GM12874 (cell line): ENCODE measurements around the gene HMX1.

ENCODE experiments used
- CTCF ChIP-seq: IDR thresholded peaks from 2 replicates; pipeline ENCODE4 v1.5.1; 2011; ENCODE audit warnings: low read depth, mild to moderate bottlenecking, control low read depth, low read length, moderate library complexity; ENCODE audit not compliant: insufficient read depth

HMX1 gene

GRCh38 chr4:8886612-8887406 lies 15.2 kb upstream of the HMX1 start:
- TF ChIP-seq CTCF = no peak; the same call in 1 of the 2 replicates

GRCh38 chr4:8882239-8882638 lies 10.6 kb upstream of the HMX1 start:
- no peak for TF ChIP-seq CTCF

GRCh38 chr4:8880851-8881250 lies 9.2 kb upstream of the HMX1 start:
- no peak for TF ChIP-seq CTCF

- no peak for TF ChIP-seq CTCF
Measured at GRCh38 chr4:8879574-8879973, 7.9 kb upstream of the HMX1 start.

- no peak for TF ChIP-seq CTCF
Measured at GRCh38 chr4:8878421-8878820, 6.8 kb upstream of the HMX1 start.

- no peak for TF ChIP-seq CTCF
Measured at GRCh38 chr4:8877780-8878040, 6.1 kb upstream of the HMX1 start.

GRCh38 chr4:8876982-8877779 lies 5.5 kb upstream of the HMX1 start:
- TF ChIP-seq CTCF = no peak
